Endothelial cell of umbilical vein (primary cell): Measurements from ENCODE around the gene NMBR. TPM values are rescaled to one million over a fixed set of nuclear protein-coding genes. Genes with fewer than 3 reads are reported as not detected.
A peak's percentile ranks its signal among the peaks of the same experiment; 100 is the strongest.
"Not testable (repeated sequence)": the region's sequence is repeated elsewhere in the genome, so short reads cannot be mapped to it uniquely, and the experiment has no call there.

ENCODE experiments used
- BruUV-seq: library from RNA; stranded (reverse); fragments of 400-500 nt; replicated peaks from 2 replicates; lab custom pipeline; 2021; lab: Mats Ljungman, UMichigan
- CTCF ChIA-PET: fragments of 300-600, 350-600 bp; sonication (Branson Sonifier 250); formaldehyde crosslinking; loops from one replicate; lab custom pipeline; 2021; ENCODE audit warnings: antibody characterized with exemption, inconsistent platforms; lab: Charles Lee
- POLR2A ChIA-PET: fragments of 300-600, 350-600 bp; sonication (Branson Sonifier 250); formaldehyde crosslinking; loops from one replicate; lab custom pipeline; 2021; ENCODE audit warnings: antibody characterized with exemption, inconsistent platforms; lab: Charles Lee
- DNase-seq: peaks from one replicate; pipeline ENCODE4 v3.0.0-alpha.2; 2011; ENCODE audit warnings: low read depth, low spot score
- FAIRE-seq: peaks from 2 replicates; lab custom pipeline; 2011; peaks lifted over from hg19 to GRCh38; lab: Jason Lieb, UNC
- H2AFZ ChIP-seq: 2 replicates; pipeline ENCODE4 v1.6.0; 2012; ENCODE audit warnings: low read depth, low read length, control low read depth, inconsistent platforms
- H3K27ac ChIP-seq: 2 replicates; pipeline ENCODE4 v1.5.1; 2011; ENCODE audit warnings: low read depth, mild to moderate bottlenecking, control low read depth, low read length, moderate library complexity; ENCODE audit not compliant: insufficient read depth
- H3K27me3 ChIP-seq, 2 experiments: 2 replicates each; pipeline versions ENCODE4 v1.6.0 to v1.6.1; 2011; ENCODE audit warnings: low read length in 2 of 2, mixed read lengths in 1 of 2; ENCODE audit not compliant: control insufficient read depth in 2 of 2, insufficient read depth in 2 of 2
- H3K36me3 ChIP-seq, 2 experiments: 2 replicates in 1 of 2; 3 replicates in 1 of 2; pipeline ENCODE4 v1.5.1; 2011; ENCODE audit warnings: low read length in 2 of 2, mild to moderate bottlenecking in 1 of 2, moderate library complexity in 1 of 2; ENCODE audit not compliant: control insufficient read depth in 2 of 2, insufficient read depth in 2 of 2; ENCODE audit errors: extremely low read depth in 1 of 2
- H3K4me1 ChIP-seq: 3 replicates; pipeline ENCODE4 v1.5.1; 2011; ENCODE audit warnings: mild to moderate bottlenecking, low read length; ENCODE audit not compliant: control insufficient read depth, insufficient read depth; ENCODE audit errors: extremely low read depth
- H3K4me2 ChIP-seq: 2 replicates; pipeline ENCODE4 v1.6.1; 2011; ENCODE audit warnings: low read length, control low read depth, mixed read lengths; ENCODE audit not compliant: insufficient read depth
- H3K4me3 ChIP-seq, 3 experiments: fragments of 200-600 bp in 1 of 3; sonication (generic), shearing (Covaris generic) in 1 of 3; replicated peaks in 1 of 3; 2 replicates each; pipeline ENCODE4 v1.5.1; 2011 to 2016; ENCODE audit warnings: control low read depth in 3 of 3, low read length in 3 of 3, mild to moderate bottlenecking in 2 of 3, inconsistent platforms in 1 of 3, low read depth in 1 of 3, moderate library complexity in 1 of 3; ENCODE audit not compliant: insufficient read depth in 1 of 3
- H3K79me2 ChIP-seq: 2 replicates; pipeline ENCODE4 v1.6.0; 2012; ENCODE audit warnings: low read length, inconsistent platforms; ENCODE audit not compliant: control insufficient read depth, insufficient read depth
- H3K9ac ChIP-seq: replicated peaks from 2 replicates; pipeline ENCODE3; 2011; ENCODE audit warnings: low read length, control low read depth; ENCODE audit not compliant: insufficient read depth; ENCODE audit errors: extremely low read depth
- H3K9me1 ChIP-seq: replicated peaks from 3 replicates; pipeline ENCODE4 v1.6.0; 2011; ENCODE audit warnings: mild to moderate bottlenecking, low read length; ENCODE audit not compliant: control insufficient read depth, insufficient read depth; ENCODE audit errors: extremely low read depth
- H3K9me3 ChIP-seq: replicated peaks from 2 replicates; pipeline ENCODE4 v1.5.1; 2012; ENCODE audit warnings: low read length, inconsistent platforms; ENCODE audit not compliant: control insufficient read depth, insufficient read depth
- H4K20me1 ChIP-seq: replicated peaks from 2 replicates; pipeline ENCODE3; 2011; ENCODE audit warnings: mild to moderate bottlenecking, low read length; ENCODE audit not compliant: control insufficient read depth, insufficient read depth; ENCODE audit errors: extremely low read depth
- CTCF ChIP-seq, 2 donors: IDR thresholded peaks; 1 replicate in 1 of 2; 2 replicates in 1 of 2; pipeline ENCODE4 v1.5.1; 2011; ENCODE audit warnings: low read length in 2 of 2, mild to moderate bottlenecking in 2 of 2, moderate library complexity in 2 of 2, control low read depth in 1 of 2, inconsistent platforms in 1 of 2, low read depth in 1 of 2; ENCODE audit not compliant: insufficient read depth in 1 of 2; ENCODE audit errors: extremely low read depth in 1 of 2
- EZH2 ChIP-seq: IDR thresholded peaks from 2 replicates; pipeline ENCODE4 v1.6.1; 2012; ENCODE audit warnings: borderline replicate concordance, low read depth, mild to moderate bottlenecking, moderate library complexity, low read length, inconsistent platforms; ENCODE audit not compliant: severe bottlenecking
- FOS ChIP-seq: IDR thresholded peaks from 2 replicates; pipeline ENCODE4 v1.6.1; 2011; ENCODE audit warnings: mild to moderate bottlenecking, low read length, moderate library complexity, borderline replicate concordance; ENCODE audit not compliant: insufficient read depth
- GATA2 ChIP-seq: IDR thresholded peaks from 2 replicates; pipeline ENCODE4 v1.7.0; 2011; ENCODE audit warnings: low read depth, mild to moderate bottlenecking, moderate library complexity, mixed read lengths, low read length; ENCODE audit not compliant: insufficient read length, insufficient read depth
- JUN ChIP-seq: IDR thresholded peaks from 2 replicates; pipeline ENCODE4 v1.6.1; 2011; ENCODE audit warnings: borderline replicate concordance, low read depth; ENCODE audit not compliant: insufficient read length, insufficient read depth
- MAX ChIP-seq: IDR thresholded peaks from 2 replicates; pipeline ENCODE4 v1.6.1; 2011; ENCODE audit not compliant: insufficient read depth, insufficient read length
- MYC ChIP-seq: IDR thresholded peaks from one replicate; pipeline ENCODE4 v1.6.1; 2011; ENCODE audit warnings: mild to moderate bottlenecking, low read depth, low read length
- POLR2A ChIP-seq: IDR thresholded peaks from 2 replicates; pipeline ENCODE4 v1.6.1; 2012; ENCODE audit warnings: low read depth, mild to moderate bottlenecking, control low read depth, low read length
- POLR2AphosphoS5 ChIP-seq: IDR thresholded peaks from 2 replicates; pipeline ENCODE4 v1.6.1; 2012; ENCODE audit warnings: low read depth, mild to moderate bottlenecking, control low read depth, low read length, moderate library complexity; ENCODE audit not compliant: insufficient read depth
- dilution Hi-C: fragments of 300-500 bp; cut with MboI; formaldehyde crosslinking; loops from one replicate; pipeline ENCODE4 v1.15.0; 2019; ENCODE audit warnings: low sequenced_read_pairs; ENCODE audit not compliant: extremely low pct_ligation_motif_present
- intact Hi-C: fragments of 100-400 bp; cut with micrococcal nuclease; formaldehyde crosslinking; loops from one replicate; pipeline ENCODE4 v1.10.0; 2022
- polyA plus RNA-seq, 4 experiments: library from polyadenylated mRNA; depleted of rRNA in 3 of 4; stranded (reverse) in 3 of 4; unstranded in 1 of 4; fragments of >200 nt; gene quantifications; 2 replicates each; pipeline versions ENCODE4 v1.2.1 to v1.2.3, GENCODE V29; 2011 to 2012; ENCODE audit warnings: missing spikeins in 1 of 4
- total RNA-seq: library from RNA; stranded (reverse); gene quantifications from 2 replicates; pipeline ENCODE4 v1.2.3, GENCODE V29; 2021

Gene NMBR
- total and polyA plus RNA-seq, 2 donors (not counting 3 experiments of a cell fraction or from before 2014, with no cell fraction given): not detected

GRCh38 chr6:142162780-142163179 lies 15.9 kb upstream of the NMBR start:
- peaks cover 2% of the 10 kb centered on the region for H4K20me1 ChIP-seq
- BruUV-seq: no TSS peak
- H3K4me3 ChIP-seq: no peak overlapping the region
- H3K27me3 ChIP-seq: no peaks in the 10 kb centered on the region
- TF ChIP-seq CTCF (IDR thresholded peaks at IDR 0.05; ENCODE audit: extremely low read depth in 1 of 2, insufficient read depth in 1 of 2, low read depth in 1 of 2, low read length in 2 of 2) (no peak), MAX (no peak), POLR2AphosphoS5 (no peak), MYC (no peak), FOS (no peak), JUN (no peak), EZH2 (no peak), GATA2 (no peak), POLR2A (no peak)
- no peak overlapping the region for H3K27ac ChIP-seq
- dilution Hi-C loops (no loop called here), intact Hi-C loops (no loop called here)
- H3K36me3 ChIP-seq: no peaks in the 10 kb centered on the region
- POLR2A ChIA-PET: no interaction called here
- no peak overlapping the region for H3K9ac ChIP-seq
- CTCF ChIA-PET: interaction anchor here (1.0 to 3.5 kb wide), 2 partner anchors 43 to 45 kb away, joined by 4 to 17 read pairs; no protein-coding TSS in a partner anchor
- no peak overlapping the region for H2AFZ ChIP-seq
- peaks cover 73% of the 10 kb centered on the region for H3K79me2 ChIP-seq
- H3K4me2 ChIP-seq: no peak overlapping the region
- peaks cover 21% of the 10 kb centered on the region for H3K4me1 ChIP-seq
- DNase-seq: no peak
- FAIRE-seq: no peak
- no peaks in the 10 kb centered on the region for H3K9me3 ChIP-seq
- H3K9me1 ChIP-seq: no peaks in the 10 kb centered on the region

GRCh38 chr6:142156758-142157068 lies 9.8 kb upstream of the NMBR start:
- CTCF ChIA-PET: interaction anchor here (0.7 to 7.2 kb wide), 45 partner anchors 8 to 382 kb away, joined by 3 to 173 read pairs (median 5); partner anchors contain the start of genes ADGRG6, NMBR and VTA1
- POLR2A ChIA-PET, H3K27me3 ChIP-seq, DNase-seq, H3K36me3 ChIP-seq, H3K9ac ChIP-seq, H3K9me1 ChIP-seq, H4K20me1 ChIP-seq, FAIRE-seq, dilution Hi-C loops, H2AFZ ChIP-seq, H3K4me3 ChIP-seq, H3K9me3 ChIP-seq, BruUV-seq: not testable (repeated sequence)
- Histone ChIP-seq H3K27ac (peak overlapping the region; percentile 74), H3K4me1 (peaks cover 38% of the 10 kb centered on the region), H3K79me2 (peaks cover 84% of the 10 kb centered on the region), H3K4me2 (peak overlapping the region; percentile 93)
- intact Hi-C loops: loop anchor here (1.0 to 2.0 kb wide), 2 partner anchors 51 to 232 kb away; no protein-coding TSS in a partner anchor
